H1 (cell line): ENCODE data around the gene IGSF9B. TPM values are rescaled to one million over a fixed set of nuclear protein-coding genes. Genes with fewer than 3 reads are reported as not detected.

ENCODE experiments used
- HDAC6 ChIP-seq: IDR thresholded peaks from one replicate; pipeline ENCODE4 v1.7.1; 2012; ENCODE audit warnings: low read depth, mild to moderate bottlenecking, inconsistent platforms, low read length, moderate library complexity
- JUND ChIP-seq: IDR thresholded peaks from 2 replicates; pipeline ENCODE4 v1.6.1; 2011; ENCODE audit warnings: mild to moderate bottlenecking, improper control_type of control experiment, low read length
- KDM5A ChIP-seq: fragments of 200-600 bp; IDR thresholded peaks from 2 replicates; pipeline ENCODE4 v1.7.1; 2012; ENCODE audit warnings: mild to moderate bottlenecking, low read length, inconsistent platforms, mixed read lengths
- MAFK ChIP-seq: IDR thresholded peaks from 2 replicates; pipeline ENCODE4 v1.6.1; 2012; ENCODE audit warnings: low read depth, mild to moderate bottlenecking, improper control_type of control experiment, low read length
- TBP ChIP-seq: IDR thresholded peaks from 2 replicates; pipeline ENCODE4 v1.6.1; 2011; ENCODE audit warnings: low read depth, low read length, improper control_type of control experiment
- YY1 ChIP-seq: IDR thresholded peaks from 2 replicates; pipeline ENCODE4 v1.6.1; 2011; ENCODE audit warnings: low read depth, mild to moderate bottlenecking, low read length
- polyA plus RNA-seq, 7 experiments: library from polyadenylated mRNA; depleted of rRNA in 3 of 7; stranded (reverse) in 5 of 7; unstranded in 2 of 7; fragments of >200 nt in 5 of 7; fragments of 200-250 nt in 2 of 7; gene quantifications; 1 replicate in 5 of 7; 2 replicates in 1 of 7; 4 replicates in 1 of 7; pipeline versions ENCODE4 v1.2.1 to v1.2.3, GENCODE V29; 2011 to 2013; ENCODE audit warnings: missing spikeins in 2 of 7, mixed read lengths in 2 of 7
- total RNA-seq: library from RNA; stranded (reverse); fragmentation: NEBNext Ultra II Directional; extraction: Animal tissue kit (Norgen Biotek cat#: 25700); gene quantifications from 2 replicates; pipeline ENCODE4 v1.2.1, GENCODE V29; 2021
- TF ChIP-seq, protein P1 (sequence below): IDR thresholded peaks from 2 replicates; pipeline ENCODE4 v1.6.1; 2012; ENCODE audit warnings: low read length, inconsistent platforms
- TF ChIP-seq, protein P2 (sequence below): IDR thresholded peaks from 2 replicates; pipeline ENCODE4 v1.6.1; 2012; ENCODE audit warnings: inconsistent platforms

IGSF9B gene
- total and polyA plus RNA-seq, 2 of the 8 experiments (the other 6 are each of a cell fraction or from before 2014, with no cell fraction given): 16.5 to 49.2 TPM

DNA sequence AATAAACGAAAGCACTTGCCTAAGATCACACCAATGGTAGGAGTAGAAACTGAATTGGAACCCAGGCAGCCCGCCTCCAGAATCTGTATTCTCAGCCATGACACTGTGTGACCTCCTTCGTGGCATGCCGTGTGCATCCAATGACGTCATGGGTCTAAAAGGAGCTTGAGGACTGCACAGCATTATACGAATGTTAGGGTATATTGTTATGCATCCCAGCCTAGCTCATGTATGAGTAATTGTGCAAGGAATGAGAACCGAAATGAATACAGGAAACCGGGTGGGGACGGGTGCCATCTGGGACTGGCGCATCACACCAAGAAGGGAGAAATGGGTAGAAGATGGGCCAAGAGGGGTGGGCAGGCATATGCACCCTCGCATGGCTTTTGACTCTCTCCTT is 12.3 kb upstream of the IGSF9B start (continued):
- TF ChIP-seq MAFK: no peak
- TF ChIP-seq TBP: no peak
- no peak for TF ChIP-seq HDAC6
- no peak for TF ChIP-seq YY1
- TF ChIP-seq JUND: no peak
- TF ChIP-seq KDM5A: no peak
- TF ChIP-seq, protein P1, sequence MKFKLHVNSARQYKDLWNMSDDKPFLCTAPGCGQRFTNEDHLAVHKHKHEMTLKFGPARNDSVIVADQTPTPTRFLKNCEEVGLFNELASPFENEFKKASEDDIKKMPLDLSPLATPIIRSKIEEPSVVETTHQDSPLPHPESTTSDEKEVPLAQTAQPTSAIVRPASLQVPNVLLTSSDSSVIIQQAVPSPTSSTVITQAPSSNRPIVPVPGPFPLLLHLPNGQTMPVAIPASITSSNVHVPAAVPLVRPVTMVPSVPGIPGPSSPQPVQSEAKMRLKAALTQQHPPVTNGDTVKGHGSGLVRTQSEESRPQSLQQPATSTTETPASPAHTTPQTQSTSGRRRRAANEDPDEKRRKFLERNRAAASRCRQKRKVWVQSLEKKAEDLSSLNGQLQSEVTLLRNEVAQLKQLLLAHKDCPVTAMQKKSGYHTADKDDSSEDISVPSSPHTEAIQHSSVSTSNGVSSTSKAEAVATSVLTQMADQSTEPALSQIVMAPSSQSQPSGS: no peak
- TF ChIP-seq, protein P2, sequence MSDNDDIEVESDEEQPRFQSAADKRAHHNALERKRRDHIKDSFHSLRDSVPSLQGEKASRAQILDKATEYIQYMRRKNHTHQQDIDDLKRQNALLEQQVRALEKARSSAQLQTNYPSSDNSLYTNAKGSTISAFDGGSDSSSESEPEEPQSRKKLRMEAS: no peak
